ENCODE results near the gene MS4A18.

MS4A18 gene

GRCh38 chr11:60768202-60768601 lies 43.7 kb downstream of the MS4A18 start:
- no peak for DNase-seq

- DNase-seq, result no peak
Observed at GRCh38 chr11:60769273-60769672, 44.8 kb downstream of the MS4A18 start.

- DNase-seq, result no peak
Observed at GRCh38 chr11:60769811-60770210, 45.3 kb downstream of the MS4A18 start.

- no peak for DNase-seq
Observed at GRCh38 chr11:60771146-60771545, 46.6 kb downstream of the MS4A18 start.

- no peak for DNase-seq
Observed at GRCh38 chr11:60771879-60772525, 47.5 kb downstream of the MS4A18 start.

GRCh38 chr11:60772666-60773065 lies 48.1 kb downstream of the MS4A18 start:
- no peak for DNase-seq

- no peak for DNase-seq
Observed at GRCh38 chr11:60774726-60775125, 50.2 kb downstream of the MS4A18 start.

- DNase-seq, result peak; percentile 75 to 79
Observed at GRCh38 chr11:60775420-60775961, 51.0 kb downstream of the MS4A18 start.

- no peak for DNase-seq
Observed at GRCh38 chr11:60776167-60776566, 51.6 kb downstream of the MS4A18 start.

GRCh38 chr11:60777106-60777505 lies 52.6 kb downstream of the MS4A18 start:
- DNase-seq, result no peak

- DNase-seq, result no peak
Observed at GRCh38 chr11:60777572-60777971, 53.1 kb downstream of the MS4A18 start.

GRCh38 chr11:60780065-60780464 lies 55.5 kb downstream of the MS4A18 start:
- DNase-seq, result no peak

- no peak for DNase-seq
Observed at GRCh38 chr11:60780774-60781173, 56.3 kb downstream of the MS4A18 start.

- DNase-seq, result no peak
Observed at GRCh38 chr11:60781286-60781980, 56.9 kb downstream of the MS4A18 start.

- DNase-seq, result no peak
Observed at GRCh38 chr11:60781981-60782316, 57.4 kb downstream of the MS4A18 start.

GRCh38 chr11:60782393-60783140 lies 58.0 kb downstream of the MS4A18 start:
- DNase-seq, result no peak

- no peak for DNase-seq
Observed at GRCh38 chr11:60783141-60783484, 58.6 kb downstream of the MS4A18 start.

- no peak for DNase-seq
Observed at GRCh38 chr11:60783911-60784310, 59.4 kb downstream of the MS4A18 start.

- no peak for DNase-seq
Observed at GRCh38 chr11:60785136-60785535, 60.6 kb downstream of the MS4A18 start, which contains the start of gene MS4A10. Gene MS4A10, plus strand, starts transcription at chr11:60785333. Its CDS starts 5,003 bp downstream, at chr11:60790336.

GRCh38 chr11:60785806-60786361 lies 61.4 kb downstream of the MS4A18 start:
- no peak for DNase-seq

GRCh38 chr11:60786811-60787567 lies 62.5 kb downstream of the MS4A18 start:
- DNase-seq, result no peak

GRCh38 chr11:60788401-60789125 lies 64.0 kb downstream of the MS4A18 start:
- no peak for DNase-seq

Data from activated CD4-positive, alpha-beta T cell treated with anti-CD3 and anti-CD28 coated beads, Interleukin-2, amount 50 U/mL, for 4 hours (primary cell).